Nucleus accumbens (tissue), 56 donors: Measurements from ENCODE around the gene GET3.
"Not testable (repeated sequence)": the region's sequence is repeated elsewhere in the genome, so short reads cannot be mapped to it uniquely, and the experiment has no call there.

Source experiments
- DNase-seq, 56 donors: peaks; one replicate each; lab custom pipeline; 2025; lab: John Stamatoyannopoulos, UW

The GET3 gene

GRCh38 chr19:12789098-12789903 is 52.0 kb downstream of the GET3 start:
- peak in 6 of 56 donors; percentile 19 to 78 (median 46) for DNase-seq

GRCh38 chr19:12789904-12790619 is 52.8 kb downstream of the GET3 start:
- peak in 55 of 56 donors; percentile 47 to 97 (median 89) for DNase-seq

GRCh38 chr19:12790628-12791344 is 53.5 kb downstream of the GET3 start:
- DNase-seq, result peak in 7 of 56 donors; percentile 33 to 58 (median 45)

- peak; percentile 77 to 98 (median 96) for DNase-seq
Observed at GRCh38 chr19:12791345-12792050, 54.2 kb downstream of the GET3 start, which contains the start of gene JUNB. Gene JUNB (plus strand): TSS chr19:12791486. CDS start chr19:12791772, 286 bp downstream.

GRCh38 chr19:12792051-12792852 is 55.0 kb downstream of the GET3 start:
- peak in 45 of 56 donors; percentile 18 to 81 (median 61) for DNase-seq

- DNase-seq, result peak in 6 of 56 donors; percentile 30 to 71 (median 43)
Observed at GRCh38 chr19:12792853-12793289, 55.6 kb downstream of the GET3 start.

- peak in 55 of 56 donors; percentile 63 to 95 (median 88) for DNase-seq
Observed at GRCh38 chr19:12793290-12794195, 56.2 kb downstream of the GET3 start.

GRCh38 chr19:12794196-12794941 is 57.1 kb downstream of the GET3 start:
- DNase-seq, result no peak

GRCh38 chr19:12794971-12795381 is 57.7 kb downstream of the GET3 start:
- DNase-seq, result no peak

- peak in 49 of 56 donors; percentile 22 to 86 (median 58) for DNase-seq
Observed at GRCh38 chr19:12796146-12797071, 59.1 kb downstream of the GET3 start.

GRCh38 chr19:12797141-12797587 is 59.9 kb downstream of the GET3 start:
- no peak for DNase-seq

GRCh38 chr19:12797607-12798006 is 60.3 kb downstream of the GET3 start:
- not testable (repeated sequence) for DNase-seq
